Activated T-cell treated with anti-CD3 and anti-CD28 coated beads, Interleukin-2, amount 50 U/mL, for 24 hours (primary cell): ENCODE results near the gene ADCY1.
"Not testable (repeated sequence)": the region's sequence is repeated elsewhere in the genome, so short reads cannot be mapped to it uniquely, and the experiment has no call there.

ENCODE experiments used
- DNase-seq: peaks from one replicate; pipeline ENCODE4 v3.0.0-alpha.2; 2020
- H3K27ac Mint-ChIP-seq: 2 replicates; pipeline ENCODE4 v1.8.0; 2020; ENCODE audit warnings: mild to moderate bottlenecking, mixed read lengths
- H3K27me3 Mint-ChIP-seq: 2 replicates; pipeline ENCODE4 v1.8.0; 2020; ENCODE audit warnings: mixed read lengths
- H3K36me3 Mint-ChIP-seq: 2 replicates; pipeline ENCODE4 v1.8.0; 2020; ENCODE audit warnings: low read depth, mixed read lengths
- H3K4me1 Mint-ChIP-seq: 2 replicates; pipeline ENCODE4 v1.8.0; 2020; ENCODE audit warnings: low read depth, mixed read lengths
- H3K4me3 Mint-ChIP-seq: 2 replicates; pipeline ENCODE4 v1.8.0; 2020; ENCODE audit warnings: mild to moderate bottlenecking, moderate library complexity, mixed read lengths
- H3K9me3 Mint-ChIP-seq: 2 replicates; pipeline ENCODE4 v1.8.0; 2020; ENCODE audit warnings: mixed read lengths

Gene ADCY1

GRCh38 chr7:45573661-45574415 lies at the start of gene ADCY1:
Gene ADCY1, plus strand, starts transcription at chr7:45574368. Its CDS starts 176 bp downstream, at chr7:45574544.
- Mint-ChIP-seq H3K9me3 (no peaks in the 10 kb centered on the region), H3K27ac (no peak within 1 kb of the TSS), H3K27me3 (peaks cover 58% of the 10 kb centered on the region), H3K36me3 (no peaks in the 10 kb centered on the region), H3K4me3 (peak within 1 kb of the TSS; percentile 51), H3K4me1 (peaks cover 3% of the 10 kb centered on the region)
- no peak for DNase-seq

- Mint-ChIP-seq H3K27ac (no peak overlapping the region), H3K27me3 (peaks cover 6% of the 10 kb centered on the region), H3K36me3 (no peaks in the 10 kb centered on the region), H3K4me1 (no peaks in the 10 kb centered on the region), H3K9me3 (peaks cover 4% of the 10 kb centered on the region), H3K4me3 (no peak overlapping the region)
- DNase-seq = no peak
These were observed 49.7 kb upstream of the ADCY1 start for GRCh38 chr7:45524445-45524844.

- H3K4me1 Mint-ChIP-seq = no peaks in the 10 kb centered on the region
- peaks cover 6% of the 10 kb centered on the region for H3K27me3 Mint-ChIP-seq
- H3K27ac Mint-ChIP-seq = no peak overlapping the region
- peaks cover 4% of the 10 kb centered on the region for H3K9me3 Mint-ChIP-seq
- no peaks in the 10 kb centered on the region for H3K36me3 Mint-ChIP-seq
- no peak for DNase-seq
- H3K4me3 Mint-ChIP-seq = no peak overlapping the region
These were observed 49.1 kb upstream of the ADCY1 start for GRCh38 chr7:45525057-45525456.

- no peak overlapping the region for H3K4me3 Mint-ChIP-seq
- no peaks in the 10 kb centered on the region for H3K36me3 Mint-ChIP-seq
These were observed 30.7 kb upstream of the ADCY1 start for GRCh38 chr7:45543473-45543872.

GRCh38 chr7:45545105-45545710 lies 29.0 kb upstream of the ADCY1 start:
- H3K4me3 Mint-ChIP-seq, H3K27ac Mint-ChIP-seq: not testable (repeated sequence)

More at GRCh38 chr7:45543473-45543872, 30.7 kb upstream of the ADCY1 start:
- no peak for DNase-seq
- Mint-ChIP-seq H3K4me1 (no peaks in the 10 kb centered on the region), H3K27ac (no peak overlapping the region), H3K9me3 (peaks cover 16% of the 10 kb centered on the region), H3K27me3 (peaks cover 3% of the 10 kb centered on the region)

GRCh38 chr7:45548917-45549316 lies 25.3 kb upstream of the ADCY1 start:
- not testable (repeated sequence) for H3K9me3 Mint-ChIP-seq, H3K4me3 Mint-ChIP-seq, H3K4me1 Mint-ChIP-seq, DNase-seq, H3K36me3 Mint-ChIP-seq, H3K27me3 Mint-ChIP-seq
- peak overlapping the region; percentile 14 for H3K27ac Mint-ChIP-seq

More at GRCh38 chr7:45545105-45545710, 29.0 kb upstream of the ADCY1 start:
- not testable (repeated sequence) for H3K9me3 Mint-ChIP-seq, H3K4me1 Mint-ChIP-seq, H3K27me3 Mint-ChIP-seq, H3K36me3 Mint-ChIP-seq, DNase-seq

GRCh38 chr7:45563401-45563800 lies 10.8 kb upstream of the ADCY1 start:
- H3K36me3 Mint-ChIP-seq = no peaks in the 10 kb centered on the region
- no peak overlapping the region for H3K4me3 Mint-ChIP-seq
- no peak overlapping the region for H3K27ac Mint-ChIP-seq
- peaks cover 14% of the 10 kb centered on the region for H3K27me3 Mint-ChIP-seq
- no peak for DNase-seq
- H3K9me3 Mint-ChIP-seq = peaks cover 7% of the 10 kb centered on the region
- H3K4me1 Mint-ChIP-seq = no peaks in the 10 kb centered on the region

GRCh38 chr7:45563941-45564461 lies 10.2 kb upstream of the ADCY1 start:
- H3K4me3 Mint-ChIP-seq = no peak overlapping the region
- no peak for DNase-seq
- H3K27ac Mint-ChIP-seq = no peak overlapping the region
- H3K36me3 Mint-ChIP-seq = no peaks in the 10 kb centered on the region
- H3K4me1 Mint-ChIP-seq = no peaks in the 10 kb centered on the region
- H3K9me3 Mint-ChIP-seq = peaks cover 7% of the 10 kb centered on the region
- H3K27me3 Mint-ChIP-seq = peaks cover 14% of the 10 kb centered on the region

- no peak overlapping the region for H3K4me3 Mint-ChIP-seq
- DNase-seq = no peak
- H3K27me3 Mint-ChIP-seq = peaks cover 14% of the 10 kb centered on the region
- H3K27ac Mint-ChIP-seq = no peak overlapping the region
- no peaks in the 10 kb centered on the region for H3K4me1 Mint-ChIP-seq
- H3K36me3 Mint-ChIP-seq = no peaks in the 10 kb centered on the region
- peaks cover 6% of the 10 kb centered on the region for H3K9me3 Mint-ChIP-seq
These were observed 9.7 kb upstream of the ADCY1 start for GRCh38 chr7:45564485-45564884.

GRCh38 chr7:45564886-45565455 lies 9.2 kb upstream of the ADCY1 start:
- H3K4me1 Mint-ChIP-seq = no peaks in the 10 kb centered on the region
- H3K36me3 Mint-ChIP-seq = no peaks in the 10 kb centered on the region
- H3K27me3 Mint-ChIP-seq = peaks cover 14% of the 10 kb centered on the region
- H3K4me3 Mint-ChIP-seq = no peak overlapping the region
- peaks cover 2% of the 10 kb centered on the region for H3K9me3 Mint-ChIP-seq
- H3K27ac Mint-ChIP-seq = no peak overlapping the region
- no peak for DNase-seq

- Mint-ChIP-seq H3K4me3 (no peak overlapping the region), H3K27me3 (peaks cover 27% of the 10 kb centered on the region), H3K4me1 (no peaks in the 10 kb centered on the region)
These were observed 7.8 kb upstream of the ADCY1 start for GRCh38 chr7:45566386-45566785.

GRCh38 chr7:45566961-45567360 lies 7.2 kb upstream of the ADCY1 start:
- H3K4me3 Mint-ChIP-seq = no peak overlapping the region
- peaks cover 32% of the 10 kb centered on the region for H3K27me3 Mint-ChIP-seq

More at GRCh38 chr7:45566386-45566785, 7.8 kb upstream of the ADCY1 start:
- no peaks in the 10 kb centered on the region for H3K9me3 Mint-ChIP-seq
- no peaks in the 10 kb centered on the region for H3K36me3 Mint-ChIP-seq
- no peak for DNase-seq
- H3K27ac Mint-ChIP-seq = no peak overlapping the region

GRCh38 chr7:45567713-45568112 lies 6.5 kb upstream of the ADCY1 start:
- no peaks in the 10 kb centered on the region for H3K4me1 Mint-ChIP-seq
- no peak overlapping the region for H3K27ac Mint-ChIP-seq
- peaks cover 40% of the 10 kb centered on the region for H3K27me3 Mint-ChIP-seq

More at GRCh38 chr7:45566961-45567360, 7.2 kb upstream of the ADCY1 start:
- H3K36me3 Mint-ChIP-seq = no peaks in the 10 kb centered on the region
- no peaks in the 10 kb centered on the region for H3K9me3 Mint-ChIP-seq
- no peaks in the 10 kb centered on the region for H3K4me1 Mint-ChIP-seq
- no peak overlapping the region for H3K27ac Mint-ChIP-seq
- no peak for DNase-seq

GRCh38 chr7:45568536-45569289 lies 5.5 kb upstream of the ADCY1 start:
- Mint-ChIP-seq H3K27ac (no peak overlapping the region), H3K9me3 (no peaks in the 10 kb centered on the region)

More at GRCh38 chr7:45567713-45568112, 6.5 kb upstream of the ADCY1 start:
- no peak overlapping the region for H3K4me3 Mint-ChIP-seq
- H3K9me3 Mint-ChIP-seq = no peaks in the 10 kb centered on the region
- H3K36me3 Mint-ChIP-seq = no peaks in the 10 kb centered on the region
- no peak for DNase-seq

More at GRCh38 chr7:45568536-45569289, 5.5 kb upstream of the ADCY1 start:
- Mint-ChIP-seq H3K36me3 (no peaks in the 10 kb centered on the region), H3K4me3 (no peak overlapping the region), H3K27me3 (peaks cover 49% of the 10 kb centered on the region), H3K4me1 (no peaks in the 10 kb centered on the region)
- no peak for DNase-seq
